DOHH2 (cell line): ENCODE measurements around the gene SCRN1.

Experiments
- H3F3A ChIP-seq: fragments of 200-600 bp; sonication (generic), shearing (Covaris generic); 2 replicates; pipeline ENCODE4 v1.6.0; 2016; ENCODE audit warnings: antibody characterized with exemption, mild to moderate bottlenecking; ENCODE audit not compliant: control insufficient read depth, insufficient read depth
- H3K27ac ChIP-seq: fragments of 200-600 bp; sonication (generic); 2 replicates; pipeline ENCODE4 v1.5.1; 2014; ENCODE audit warnings: low read depth, mild to moderate bottlenecking, low read length, moderate library complexity
- H3K27me3 ChIP-seq: fragments of 200-600 bp; sonication (generic); 2 replicates; pipeline ENCODE4 v1.6.1; 2014; ENCODE audit warnings: mild to moderate bottlenecking, low read length, mixed read lengths; ENCODE audit not compliant: control insufficient read depth
- H3K36me3 ChIP-seq: fragments of 200-600 bp; sonication (generic); 2 replicates; pipeline ENCODE4 v1.6.1; 2014; ENCODE audit warnings: mild to moderate bottlenecking, low read length, moderate library complexity, mixed read lengths; ENCODE audit not compliant: control insufficient read depth
- H3K4me1 ChIP-seq: fragments of 200-600 bp; sonication (generic); 2 replicates; pipeline ENCODE4 v1.6.1; 2014; ENCODE audit warnings: mild to moderate bottlenecking, low read length, mixed read lengths; ENCODE audit not compliant: control insufficient read depth
- H3K4me2 ChIP-seq: fragments of 200-600 bp; sonication (generic); 2 replicates; pipeline ENCODE4 v1.6.0; 2014; ENCODE audit warnings: mild to moderate bottlenecking, low read length, moderate library complexity
- H3K4me3 ChIP-seq: fragments of 200-600 bp; sonication (generic); 2 replicates; pipeline ENCODE4 v1.5.1; 2014; ENCODE audit warnings: mild to moderate bottlenecking, low read length, mixed read lengths
- H3K79me2 ChIP-seq: fragments of 200-600 bp; sonication (generic); 2 replicates; pipeline ENCODE4 v1.6.1; 2014; ENCODE audit warnings: mild to moderate bottlenecking, low read length, mixed read lengths; ENCODE audit not compliant: control insufficient read depth
- H3K9me2 ChIP-seq: fragments of 200-600 bp; sonication (generic); replicated peaks from 2 replicates; pipeline ENCODE4 v1.6.1; 2014; ENCODE audit warnings: mild to moderate bottlenecking, low read length, mixed read lengths; ENCODE audit not compliant: control insufficient read depth
- H3K9me3 ChIP-seq: fragments of 200-600 bp; sonication (generic); 2 replicates; pipeline ENCODE4 v1.6.1; 2014; ENCODE audit warnings: antibody characterized with exemption, low read length, mixed read lengths; ENCODE audit not compliant: control insufficient read depth, insufficient read depth
- H4K20me1 ChIP-seq: fragments of 200-600 bp; sonication (generic); 2 replicates; pipeline ENCODE4 v1.6.0; 2014; ENCODE audit warnings: low read depth, mild to moderate bottlenecking, antibody characterized with exemption, low read length, moderate library complexity; ENCODE audit not compliant: control insufficient read depth, insufficient read depth
- CTCF ChIP-seq: fragments of 200-600 bp; sonication (generic); IDR thresholded peaks from one replicate; pipeline ENCODE4 v1.5.1; 2014; ENCODE audit warnings: antibody characterized with exemption, mild to moderate bottlenecking, low read depth, low read length; ENCODE audit not compliant: poor library complexity, severe bottlenecking
- EZH2phosphoT487 ChIP-seq: fragments of 200-600 bp; sonication (generic); IDR thresholded peaks from 2 replicates; pipeline ENCODE4 v1.6.1; 2017; ENCODE audit warnings: borderline replicate concordance, mild to moderate bottlenecking, antibody characterized with exemption, low read length, moderate library complexity, mixed read lengths

Gene SCRN1

GRCh38 chr7:29918850-29919249 is 70.8 kb downstream of the SCRN1 start:
- H3K4me3 ChIP-seq: no peak overlapping the region
- H3K79me2 ChIP-seq: no peaks in the 10 kb centered on the region
- H3K9me3 ChIP-seq: no peaks in the 10 kb centered on the region
- TF ChIP-seq CTCF (no peak), EZH2phosphoT487 (no peak)
- peaks cover 2% of the 10 kb centered on the region; the same call in 1 of the 2 replicates for H3F3A ChIP-seq
- no peak overlapping the region for H3K27ac ChIP-seq
- H4K20me1 ChIP-seq: 0 out of 2 replicates have a peak, but pooled peaks cover 4% of the 10 kb centered on the region
- H3K9me2 ChIP-seq: no peaks in the 10 kb centered on the region
- no peaks in the 10 kb centered on the region for H3K4me1 ChIP-seq
- peaks cover 29% of the 10 kb centered on the region for H3K36me3 ChIP-seq
- no peaks in the 10 kb centered on the region for H3K27me3 ChIP-seq
- H3K4me2 ChIP-seq: no peak overlapping the region

- Histone ChIP-seq H3K27me3 (no peaks in the 10 kb centered on the region), H3F3A (peaks cover 2% of the 10 kb centered on the region; the same call in 1 of the 2 replicates), H3K79me2 (no peaks in the 10 kb centered on the region), H4K20me1 (0 out of 2 replicates have a peak, but pooled peaks cover 4% of the 10 kb centered on the region), H3K9me3 (no peaks in the 10 kb centered on the region), H3K4me1 (no peaks in the 10 kb centered on the region), H3K27ac (no peak overlapping the region), H3K4me2 (no peak overlapping the region), H3K36me3 (peaks cover 19% of the 10 kb centered on the region), H3K9me2 (no peaks in the 10 kb centered on the region), H3K4me3 (no peak overlapping the region)
- TF ChIP-seq CTCF (no peak), EZH2phosphoT487 (no peak)
These were observed 72.0 kb downstream of the SCRN1 start for GRCh38 chr7:29917641-29918040.

- no peaks in the 10 kb centered on the region for H3K4me1 ChIP-seq
- H4K20me1 ChIP-seq: 0 out of 2 replicates have a peak, but pooled peaks cover 4% of the 10 kb centered on the region
- H3K4me2 ChIP-seq: no peak overlapping the region
- peaks cover 3% of the 10 kb centered on the region; the same call in 1 of the 2 replicates for H3K27me3 ChIP-seq
- no peak for TF ChIP-seq EZH2phosphoT487
- H3K9me2 ChIP-seq: no peaks in the 10 kb centered on the region
- no peaks in the 10 kb centered on the region for H3K79me2 ChIP-seq
- no peaks in the 10 kb centered on the region for H3F3A ChIP-seq
- H3K27ac ChIP-seq: no peak overlapping the region
- no peak overlapping the region for H3K4me3 ChIP-seq
- H3K36me3 ChIP-seq: peaks cover 8% of the 10 kb centered on the region
- H3K9me3 ChIP-seq: no peaks in the 10 kb centered on the region
These were observed 74.0 kb downstream of the SCRN1 start for GRCh38 chr7:29915481-29916215.

GRCh38 chr7:29914180-29914579 is 75.4 kb downstream of the SCRN1 start:
- H3K79me2 ChIP-seq: no peaks in the 10 kb centered on the region
- H3K9me2 ChIP-seq: no peaks in the 10 kb centered on the region
- no peaks in the 10 kb centered on the region for H3K9me3 ChIP-seq
- no peaks in the 10 kb centered on the region for H3F3A ChIP-seq
- H3K27me3 ChIP-seq: peaks cover 3% of the 10 kb centered on the region; the same call in 1 of the 2 replicates
- H4K20me1 ChIP-seq: 0 out of 2 replicates have a peak, but pooled peaks cover 4% of the 10 kb centered on the region
- H3K36me3 ChIP-seq: no peaks in the 10 kb centered on the region
- no peak overlapping the region for H3K4me3 ChIP-seq
- no peak overlapping the region for H3K4me2 ChIP-seq
- H3K4me1 ChIP-seq: no peaks in the 10 kb centered on the region
- TF ChIP-seq EZH2phosphoT487: no peak
- no peak for TF ChIP-seq CTCF
- no peak overlapping the region for H3K27ac ChIP-seq
